K562 (cell line): ENCODE results near the gene PTGIS. TPM values are rescaled to one million over a fixed set of nuclear protein-coding genes. Genes with fewer than 3 reads are reported as not detected.

Experiments
- GATA2 ChIP-seq: sonication (generic); formaldehyde crosslinking; IDR thresholded peaks from 2 replicates; pipeline ENCODE4 v1.4.0; 2020; ENCODE audit warnings: mild to moderate bottlenecking, missing genetic modification reagents
- NR1H2 ChIP-seq: sonication (generic); formaldehyde crosslinking; IDR thresholded peaks from 2 replicates; pipeline ENCODE4 v1.4.0; 2020; ENCODE audit warnings: mild to moderate bottlenecking, missing genetic modification reagents
- ZFP1 ChIP-seq: fragments of 450-650 bp; formaldehyde crosslinking; IDR thresholded peaks from 2 replicates; pipeline ENCODE4 v1.4.0; 2020; ENCODE audit warnings: mild to moderate bottlenecking, mixed read lengths
- ZFPM2 ChIP-seq: fragments of 250-450 bp; sonication (Bioruptor Pico); IDR thresholded peaks from 2 replicates; pipeline ENCODE4 v1.5.1; 2022; ENCODE audit warnings: mild to moderate bottlenecking
- polyA plus RNA-seq, 8 experiments: library from polyadenylated mRNA; depleted of rRNA in 4 of 8; stranded (reverse) in 5 of 8; unstranded in 3 of 8; fragments of >200 nt; fragmentation: Nextera tagmentation in 2 of 8; fragmentation: Illumina TruSeq in 1 of 8; extraction: Ambion mirVana in 2 of 8; extraction: Trizol in 1 of 8; gene quantifications; 2 replicates each; pipeline versions ENCODE4 v1.2.1 to v1.2.3, GENCODE V29; 2011 to 2014; ENCODE audit warnings: inconsistent platforms in 1 of 8, missing spikeins in 1 of 8
- total RNA-seq, 7 experiments: library from RNA; depleted of rRNA in 6 of 7; stranded (reverse); fragments of >200 nt in 6 of 7; fragmentation: Illumina TruSeq in 2 of 7; extraction: Trizol in 2 of 7; gene quantifications; 2 replicates each; pipeline versions ENCODE4 v1.2.1 to v1.2.3, GENCODE V29; 2011 to 2021; ENCODE audit warnings: low replicate concordance in 1 of 7
- TF ChIP-seq, protein P1 (sequence below): sonication (generic); formaldehyde crosslinking; IDR thresholded peaks from 2 replicates; pipeline ENCODE4 v1.5.0; 2020; ENCODE audit warnings: missing genetic modification reagents
- TF ChIP-seq, protein P2 (sequence below): IDR thresholded peaks from 2 replicates; pipeline ENCODE4 v1.6.1; 2016; ENCODE audit warnings: missing genetic modification characterization, missing compliant biosample characterization
- TF ChIP-seq, protein P3 (sequence below): fragments of 200-600 bp; sonication (generic); IDR thresholded peaks from one replicate; pipeline ENCODE4 v1.6.1; 2012; ENCODE audit warnings: mild to moderate bottlenecking, low read depth, low read length, inconsistent platforms

Gene PTGIS
- total and polyA plus RNA-seq, 9 of the 15 experiments (the other 6 are each of a cell fraction or from before 2014, with no cell fraction given): not detected

DNA sequence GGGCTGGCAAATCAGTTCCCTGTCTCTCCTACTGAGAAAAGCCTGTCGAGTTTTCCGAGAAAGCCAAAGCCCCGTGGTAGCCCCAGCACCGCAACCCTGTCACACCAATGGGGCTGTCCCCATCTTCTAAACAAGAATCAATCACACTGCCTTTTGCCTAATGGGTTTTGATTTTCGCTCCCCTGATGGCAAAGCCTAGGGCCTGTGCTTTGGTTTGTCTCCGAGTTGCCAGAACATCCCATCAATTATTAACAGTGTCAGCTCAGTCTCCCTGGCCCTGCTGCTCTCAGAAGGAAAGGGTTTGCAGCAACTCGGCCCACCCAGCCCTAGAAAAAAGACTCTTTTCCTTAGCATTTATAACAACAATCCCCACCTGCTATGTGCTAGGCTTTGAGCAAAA, 89.7 kb downstream of the PTGIS start (continued):
- TF ChIP-seq ZFPM2 (CRISPR knock-in tag) (no peak), NR1H2 (CRISPR knock-in tag) (no peak), GATA2 (CRISPR knock-in tag) (no peak), ZFP1 (CRISPR knock-in tag) (no peak)
- TF ChIP-seq, protein P1, sequence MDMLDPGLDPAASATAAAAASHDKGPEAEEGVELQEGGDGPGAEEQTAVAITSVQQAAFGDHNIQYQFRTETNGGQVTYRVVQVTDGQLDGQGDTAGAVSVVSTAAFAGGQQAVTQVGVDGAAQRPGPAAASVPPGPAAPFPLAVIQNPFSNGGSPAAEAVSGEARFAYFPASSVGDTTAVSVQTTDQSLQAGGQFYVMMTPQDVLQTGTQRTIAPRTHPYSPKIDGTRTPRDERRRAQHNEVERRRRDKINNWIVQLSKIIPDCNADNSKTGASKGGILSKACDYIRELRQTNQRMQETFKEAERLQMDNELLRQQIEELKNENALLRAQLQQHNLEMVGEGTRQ: no peak
- TF ChIP-seq, protein P2, sequence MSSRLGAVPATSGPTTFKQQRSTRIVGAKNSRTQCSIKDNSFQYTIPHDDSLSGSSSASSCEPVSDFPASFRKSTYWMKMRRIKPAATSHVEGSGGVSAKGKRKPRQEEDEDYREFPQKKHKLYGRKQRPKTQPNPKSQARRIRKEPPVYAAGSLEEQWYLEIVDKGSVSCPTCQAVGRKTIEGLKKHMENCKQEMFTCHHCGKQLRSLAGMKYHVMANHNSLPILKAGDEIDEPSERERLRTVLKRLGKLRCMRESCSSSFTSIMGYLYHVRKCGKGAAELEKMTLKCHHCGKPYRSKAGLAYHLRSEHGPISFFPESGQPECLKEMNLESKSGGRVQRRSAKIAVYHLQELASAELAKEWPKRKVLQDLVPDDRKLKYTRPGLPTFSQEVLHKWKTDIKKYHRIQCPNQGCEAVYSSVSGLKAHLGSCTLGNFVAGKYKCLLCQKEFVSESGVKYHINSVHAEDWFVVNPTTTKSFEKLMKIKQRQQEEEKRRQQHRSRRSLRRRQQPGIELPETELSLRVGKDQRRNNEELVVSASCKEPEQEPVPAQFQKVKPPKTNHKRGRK (tag): no peak
- TF ChIP-seq, protein P3, sequence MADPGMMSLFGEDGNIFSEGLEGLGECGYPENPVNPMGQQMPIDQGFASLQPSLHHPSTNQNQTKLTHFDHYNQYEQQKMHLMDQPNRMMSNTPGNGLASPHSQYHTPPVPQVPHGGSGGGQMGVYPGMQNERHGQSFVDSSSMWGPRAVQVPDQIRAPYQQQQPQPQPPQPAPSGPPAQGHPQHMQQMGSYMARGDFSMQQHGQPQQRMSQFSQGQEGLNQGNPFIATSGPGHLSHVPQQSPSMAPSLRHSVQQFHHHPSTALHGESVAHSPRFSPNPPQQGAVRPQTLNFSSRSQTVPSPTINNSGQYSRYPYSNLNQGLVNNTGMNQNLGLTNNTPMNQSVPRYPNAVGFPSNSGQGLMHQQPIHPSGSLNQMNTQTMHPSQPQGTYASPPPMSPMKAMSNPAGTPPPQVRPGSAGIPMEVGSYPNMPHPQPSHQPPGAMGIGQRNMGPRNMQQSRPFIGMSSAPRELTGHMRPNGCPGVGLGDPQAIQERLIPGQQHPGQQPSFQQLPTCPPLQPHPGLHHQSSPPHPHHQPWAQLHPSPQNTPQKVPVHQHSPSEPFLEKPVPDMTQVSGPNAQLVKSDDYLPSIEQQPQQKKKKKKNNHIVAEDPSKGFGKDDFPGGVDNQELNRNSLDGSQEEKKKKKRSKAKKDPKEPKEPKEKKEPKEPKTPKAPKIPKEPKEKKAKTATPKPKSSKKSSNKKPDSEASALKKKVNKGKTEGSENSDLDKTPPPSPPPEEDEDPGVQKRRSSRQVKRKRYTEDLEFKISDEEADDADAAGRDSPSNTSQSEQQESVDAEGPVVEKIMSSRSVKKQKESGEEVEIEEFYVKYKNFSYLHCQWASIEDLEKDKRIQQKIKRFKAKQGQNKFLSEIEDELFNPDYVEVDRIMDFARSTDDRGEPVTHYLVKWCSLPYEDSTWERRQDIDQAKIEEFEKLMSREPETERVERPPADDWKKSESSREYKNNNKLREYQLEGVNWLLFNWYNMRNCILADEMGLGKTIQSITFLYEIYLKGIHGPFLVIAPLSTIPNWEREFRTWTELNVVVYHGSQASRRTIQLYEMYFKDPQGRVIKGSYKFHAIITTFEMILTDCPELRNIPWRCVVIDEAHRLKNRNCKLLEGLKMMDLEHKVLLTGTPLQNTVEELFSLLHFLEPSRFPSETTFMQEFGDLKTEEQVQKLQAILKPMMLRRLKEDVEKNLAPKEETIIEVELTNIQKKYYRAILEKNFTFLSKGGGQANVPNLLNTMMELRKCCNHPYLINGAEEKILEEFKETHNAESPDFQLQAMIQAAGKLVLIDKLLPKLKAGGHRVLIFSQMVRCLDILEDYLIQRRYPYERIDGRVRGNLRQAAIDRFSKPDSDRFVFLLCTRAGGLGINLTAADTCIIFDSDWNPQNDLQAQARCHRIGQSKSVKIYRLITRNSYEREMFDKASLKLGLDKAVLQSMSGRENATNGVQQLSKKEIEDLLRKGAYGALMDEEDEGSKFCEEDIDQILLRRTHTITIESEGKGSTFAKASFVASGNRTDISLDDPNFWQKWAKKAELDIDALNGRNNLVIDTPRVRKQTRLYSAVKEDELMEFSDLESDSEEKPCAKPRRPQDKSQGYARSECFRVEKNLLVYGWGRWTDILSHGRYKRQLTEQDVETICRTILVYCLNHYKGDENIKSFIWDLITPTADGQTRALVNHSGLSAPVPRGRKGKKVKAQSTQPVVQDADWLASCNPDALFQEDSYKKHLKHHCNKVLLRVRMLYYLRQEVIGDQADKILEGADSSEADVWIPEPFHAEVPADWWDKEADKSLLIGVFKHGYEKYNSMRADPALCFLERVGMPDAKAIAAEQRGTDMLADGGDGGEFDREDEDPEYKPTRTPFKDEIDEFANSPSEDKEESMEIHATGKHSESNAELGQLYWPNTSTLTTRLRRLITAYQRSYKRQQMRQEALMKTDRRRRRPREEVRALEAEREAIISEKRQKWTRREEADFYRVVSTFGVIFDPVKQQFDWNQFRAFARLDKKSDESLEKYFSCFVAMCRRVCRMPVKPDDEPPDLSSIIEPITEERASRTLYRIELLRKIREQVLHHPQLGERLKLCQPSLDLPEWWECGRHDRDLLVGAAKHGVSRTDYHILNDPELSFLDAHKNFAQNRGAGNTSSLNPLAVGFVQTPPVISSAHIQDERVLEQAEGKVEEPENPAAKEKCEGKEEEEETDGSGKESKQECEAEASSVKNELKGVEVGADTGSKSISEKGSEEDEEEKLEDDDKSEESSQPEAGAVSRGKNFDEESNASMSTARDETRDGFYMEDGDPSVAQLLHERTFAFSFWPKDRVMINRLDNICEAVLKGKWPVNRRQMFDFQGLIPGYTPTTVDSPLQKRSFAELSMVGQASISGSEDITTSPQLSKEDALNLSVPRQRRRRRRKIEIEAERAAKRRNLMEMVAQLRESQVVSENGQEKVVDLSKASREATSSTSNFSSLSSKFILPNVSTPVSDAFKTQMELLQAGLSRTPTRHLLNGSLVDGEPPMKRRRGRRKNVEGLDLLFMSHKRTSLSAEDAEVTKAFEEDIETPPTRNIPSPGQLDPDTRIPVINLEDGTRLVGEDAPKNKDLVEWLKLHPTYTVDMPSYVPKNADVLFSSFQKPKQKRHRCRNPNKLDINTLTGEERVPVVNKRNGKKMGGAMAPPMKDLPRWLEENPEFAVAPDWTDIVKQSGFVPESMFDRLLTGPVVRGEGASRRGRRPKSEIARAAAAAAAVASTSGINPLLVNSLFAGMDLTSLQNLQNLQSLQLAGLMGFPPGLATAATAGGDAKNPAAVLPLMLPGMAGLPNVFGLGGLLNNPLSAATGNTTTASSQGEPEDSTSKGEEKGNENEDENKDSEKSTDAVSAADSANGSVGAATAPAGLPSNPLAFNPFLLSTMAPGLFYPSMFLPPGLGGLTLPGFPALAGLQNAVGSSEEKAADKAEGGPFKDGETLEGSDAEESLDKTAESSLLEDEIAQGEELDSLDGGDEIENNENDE: no peak
